WERI-Rb-1 (cell line): ENCODE measurements around the gene PNPLA6.

ENCODE experiments used
- DNase-seq: peaks from one replicate; pipeline ENCODE4 v3.0.0-alpha.2; 2020
- H3K27ac ChIP-seq: fragments of 250-450 bp; sonication (Bioruptor Pico); 2 replicates; pipeline ENCODE4 v1.5.1; 2020; ENCODE audit warnings: mild to moderate bottlenecking, moderate library complexity
- H3K27me3 ChIP-seq: fragments of 250-450 bp; sonication (Bioruptor Pico); 2 replicates; pipeline ENCODE4 v1.5.1; 2021; ENCODE audit warnings: mild to moderate bottlenecking, low read depth, moderate library complexity; ENCODE audit not compliant: insufficient read depth, severe bottlenecking
- H3K36me3 ChIP-seq: fragments of 250-450 bp; sonication (Bioruptor Pico); 2 replicates; pipeline ENCODE4 v1.5.1; 2020; ENCODE audit warnings: mild to moderate bottlenecking, moderate library complexity
- H3K4me3 ChIP-seq: 2 replicates; pipeline ENCODE4 v1.5.1; 2011; ENCODE audit warnings: low read depth, mild to moderate bottlenecking, control low read depth, low read length
- H3K9me3 ChIP-seq: fragments of 250-450 bp; sonication (Bioruptor Pico); 2 replicates; pipeline ENCODE4 v1.5.1; 2021; ENCODE audit warnings: mild to moderate bottlenecking, moderate library complexity; ENCODE audit not compliant: severe bottlenecking
- CTCF ChIP-seq: IDR thresholded peaks from 2 replicates; pipeline ENCODE4 v1.5.1; 2011; ENCODE audit warnings: low read depth, mild to moderate bottlenecking, control low read depth, inconsistent platforms, low read length

The PNPLA6 gene

GRCh38 chr19:7492558-7492957 lies 43.0 kb upstream of the PNPLA6 start:
- no peak for DNase-seq
- Histone ChIP-seq H3K36me3 (no peaks in the 10 kb centered on the region), H3K27ac (no peak overlapping the region), H3K27me3 (peaks cover 3% of the 10 kb centered on the region), H3K4me3 (no peak overlapping the region), H3K9me3 (no peaks in the 10 kb centered on the region)
- no peak for TF ChIP-seq CTCF

- Histone ChIP-seq H3K4me3 (no peak overlapping the region), H3K27me3 (peaks cover 3% of the 10 kb centered on the region), H3K9me3 (no peaks in the 10 kb centered on the region), H3K36me3 (no peaks in the 10 kb centered on the region), H3K27ac (no peak overlapping the region)
- TF ChIP-seq CTCF = no peak
- peak; percentile 30 for DNase-seq
Observed at GRCh38 chr19:7494416-7495098, 41.0 kb upstream of the PNPLA6 start.

GRCh38 chr19:7497292-7497691 lies 38.2 kb upstream of the PNPLA6 start:
- peaks cover 20% of the 10 kb centered on the region for H3K27me3 ChIP-seq
- H3K27ac ChIP-seq = no peak overlapping the region
- H3K4me3 ChIP-seq = no peak overlapping the region
- H3K36me3 ChIP-seq = no peaks in the 10 kb centered on the region
- no peak for DNase-seq
- no peaks in the 10 kb centered on the region for H3K9me3 ChIP-seq
- peak; percentile 45; the same call in 1 of the 2 replicates for TF ChIP-seq CTCF

- peak; percentile 18; the same call in 1 of the 2 replicates for TF ChIP-seq CTCF
- peak; percentile 92 for DNase-seq
- peak overlapping the region; percentile 38 for H3K4me3 ChIP-seq
Observed at GRCh38 chr19:7500811-7501450, 34.6 kb upstream of the PNPLA6 start.

GRCh38 chr19:7502552-7502951 lies 33.0 kb upstream of the PNPLA6 start:
- DNase-seq = no peak
- no peak overlapping the region for H3K27ac ChIP-seq
- H3K36me3 ChIP-seq = no peaks in the 10 kb centered on the region
- H3K9me3 ChIP-seq = no peaks in the 10 kb centered on the region
- peaks cover 17% of the 10 kb centered on the region for H3K27me3 ChIP-seq
- TF ChIP-seq CTCF = no peak
- no peak overlapping the region for H3K4me3 ChIP-seq

More at GRCh38 chr19:7500811-7501450, 34.6 kb upstream of the PNPLA6 start:
- H3K27ac ChIP-seq = no peak overlapping the region
- peaks cover 20% of the 10 kb centered on the region for H3K27me3 ChIP-seq
- H3K9me3 ChIP-seq = no peaks in the 10 kb centered on the region
- H3K36me3 ChIP-seq = no peaks in the 10 kb centered on the region
